Esophagus squamous epithelium (tissue), 4 donors: ENCODE measurements around the gene ADAMTS7.

Experiments
- POLR2A ChIP-seq, 4 donors: fragments of 450-650 bp; IDR thresholded peaks; one replicate each; pipeline ENCODE4 v1.6.1; 2017; ENCODE audit warnings: antibody characterized with exemption in 4 of 4, mild to moderate bottlenecking in 4 of 4, moderate library complexity in 3 of 4
- TF ChIP-seq, protein P1 (sequence below), 6 experiments: fragments of 450-650 bp in 4 of 6; fragments of 200-600 bp in 2 of 6; sonication (generic) in 2 of 6; IDR thresholded peaks; one replicate each; pipeline ENCODE4 v1.5.1; 2016 to 2019; ENCODE audit warnings: antibody characterized with exemption in 6 of 6, mild to moderate bottlenecking in 4 of 6, moderate library complexity in 4 of 6

- TF ChIP-seq, protein P1, sequence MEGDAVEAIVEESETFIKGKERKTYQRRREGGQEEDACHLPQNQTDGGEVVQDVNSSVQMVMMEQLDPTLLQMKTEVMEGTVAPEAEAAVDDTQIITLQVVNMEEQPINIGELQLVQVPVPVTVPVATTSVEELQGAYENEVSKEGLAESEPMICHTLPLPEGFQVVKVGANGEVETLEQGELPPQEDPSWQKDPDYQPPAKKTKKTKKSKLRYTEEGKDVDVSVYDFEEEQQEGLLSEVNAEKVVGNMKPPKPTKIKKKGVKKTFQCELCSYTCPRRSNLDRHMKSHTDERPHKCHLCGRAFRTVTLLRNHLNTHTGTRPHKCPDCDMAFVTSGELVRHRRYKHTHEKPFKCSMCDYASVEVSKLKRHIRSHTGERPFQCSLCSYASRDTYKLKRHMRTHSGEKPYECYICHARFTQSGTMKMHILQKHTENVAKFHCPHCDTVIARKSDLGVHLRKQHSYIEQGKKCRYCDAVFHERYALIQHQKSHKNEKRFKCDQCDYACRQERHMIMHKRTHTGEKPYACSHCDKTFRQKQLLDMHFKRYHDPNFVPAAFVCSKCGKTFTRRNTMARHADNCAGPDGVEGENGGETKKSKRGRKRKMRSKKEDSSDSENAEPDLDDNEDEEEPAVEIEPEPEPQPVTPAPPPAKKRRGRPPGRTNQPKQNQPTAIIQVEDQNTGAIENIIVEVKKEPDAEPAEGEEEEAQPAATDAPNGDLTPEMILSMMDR (IDR thresholded peaks at IDR 0.05): no peak
- no peak for TF ChIP-seq POLR2A (IDR thresholded peaks at IDR 0.05)
Measured at GRCh38 chr15:78750566-78750965, 60.7 kb downstream of the ADAMTS7 start.
